Tibial nerve (tissue), 4 donors: ENCODE measurements around the gene LTF. TPM values are rescaled to one million over a fixed set of nuclear protein-coding genes. Genes with fewer than 3 reads are reported as not detected.

ENCODE experiments used
- DNase-seq, 2 donors: peaks; one replicate each; pipeline ENCODE4 v3.0.0-alpha.2; 2019; ENCODE audit warnings: low spot score in 2 of 2
- H3K27ac ChIP-seq, 4 donors: fragments of 200-600 bp; sonication (generic) in 3 of 4; one replicate each; pipeline ENCODE4 v1.5.1; 2017 to 2019; ENCODE audit warnings: mild to moderate bottlenecking in 1 of 4
- H3K27me3 ChIP-seq, 2 donors: fragments of 200-600 bp; sonication (generic) in 1 of 2; one replicate each; pipeline versions ENCODE4 v1.5.1 to v1.6.0; 2017 to 2019
- H3K36me3 ChIP-seq, 3 donors: fragments of 200-600 bp; sonication (generic); one replicate each; pipeline ENCODE4 v1.5.1; 2018 to 2019
- H3K4me1 ChIP-seq, 4 donors: fragments of 200-600 bp; sonication (generic) in 3 of 4; one replicate each; pipeline ENCODE4 v1.5.1; 2017 to 2019
- H3K4me3 ChIP-seq, 4 donors: fragments of 200-600 bp; sonication (generic) in 3 of 4; one replicate each; pipeline ENCODE4 v1.5.1; 2017 to 2019; ENCODE audit warnings: mild to moderate bottlenecking in 1 of 4, moderate library complexity in 1 of 4
- H3K9me3 ChIP-seq, 4 donors: fragments of 200-600 bp; sonication (generic) in 3 of 4; one replicate each; pipeline ENCODE4 v1.5.1; 2017 to 2019
- CTCF ChIP-seq, 5 experiments: fragments of 200-600 bp in 3 of 5; fragments of 450-650 bp in 2 of 5; sonication (generic) in 3 of 5; IDR thresholded peaks; one replicate each; pipeline ENCODE4 v1.5.1; 2016 to 2019; ENCODE audit warnings: antibody characterized with exemption in 5 of 5, mild to moderate bottlenecking in 3 of 5, moderate library complexity in 2 of 5
- EP300 ChIP-seq, 2 donors: sonication (generic); formaldehyde crosslinking; IDR thresholded peaks; one replicate each; pipeline ENCODE4 v1.6.1; 2017; ENCODE audit warnings: antibody characterized with exemption in 2 of 2, mild to moderate bottlenecking in 1 of 2
- POLR2A ChIP-seq, 2 donors: fragments of 450-650 bp; IDR thresholded peaks; one replicate each; pipeline ENCODE4 v1.6.1; 2017; ENCODE audit warnings: antibody characterized with exemption in 2 of 2, mild to moderate bottlenecking in 2 of 2, moderate library complexity in 2 of 2
- WGBS, 2 donors: methylation state at CpG; one replicate each; pipeline ENCODE4 v1.1.5; 2018; 5-methylcytosine and 5-hydroxymethylcytosine counted together
- total RNA-seq, 4 donors: library from RNA; depleted of rRNA; stranded (reverse); fragments of >200 nt; gene quantifications; one replicate each; pipeline ENCODE4 v1.1.0, GENCODE V29; 2016

LTF gene
- total RNA-seq, 4 donors from 2014 or later = 0.30 to 1.2 (median 0.42) TPM; not detected in 1

- H3K4me3 ChIP-seq = no peak overlapping the region
- H3K9me3 ChIP-seq = no peaks in the 10 kb centered on the region
- no peaks in the 10 kb centered on the region for H3K27me3 ChIP-seq
- no peak for DNase-seq
- H3K4me1 ChIP-seq = peaks cover 0 to 6% (median 5%) of the 10 kb centered on the region in 4 donors
- TF ChIP-seq CTCF (IDR thresholded peaks at IDR 0.05) (no peak), POLR2A (IDR thresholded peaks at IDR 0.05) (no peak), EP300 (IDR thresholded peaks at IDR 0.05) (no peak)
- 89 to 92% methylated on average over 6 of the region's 6 CpGs for WGBS, 2 donors
- no peak overlapping the region for H3K27ac ChIP-seq
- H3K36me3 ChIP-seq = no peaks in the 10 kb centered on the region
These were observed 28.3 kb upstream of the LTF start for GRCh38 chr3:46492890-46493547.

GRCh38 chr3:46491089-46492070, 26.7 kb upstream of the LTF start:
- no peak overlapping the region for H3K4me3 ChIP-seq
- TF ChIP-seq CTCF (IDR thresholded peaks at IDR 0.05) (no peak), EP300 (IDR thresholded peaks at IDR 0.05) (no peak), POLR2A (IDR thresholded peaks at IDR 0.05) (no peak)
- peaks cover 0 to 6% (median 5%) of the 10 kb centered on the region in 4 donors for H3K4me1 ChIP-seq
- H3K36me3 ChIP-seq = no peaks in the 10 kb centered on the region
- H3K27me3 ChIP-seq = peaks cover 0 to 4% of the 10 kb centered on the region in 2 donors
- H3K27ac ChIP-seq = no peak overlapping the region
- 71 to 75% methylated on average over 11 of the region's 11 CpGs for WGBS, 2 donors
- H3K9me3 ChIP-seq = no peaks in the 10 kb centered on the region
- no peak for DNase-seq

GRCh38 chr3:46490338-46491084, 25.8 kb upstream of the LTF start:
- Histone ChIP-seq H3K4me1 (peaks cover 0 to 6% (median 5%) of the 10 kb centered on the region in 4 donors), H3K27me3 (peaks cover 0 to 4% of the 10 kb centered on the region in 2 donors), H3K36me3 (no peaks in the 10 kb centered on the region), H3K9me3 (no peaks in the 10 kb centered on the region), H3K4me3 (no peak overlapping the region), H3K27ac (no peak overlapping the region)
- no peak for TF ChIP-seq CTCF (IDR thresholded peaks at IDR 0.05)
- no peak for TF ChIP-seq EP300 (IDR thresholded peaks at IDR 0.05)
- no peak for TF ChIP-seq POLR2A (IDR thresholded peaks at IDR 0.05)
- DNase-seq = no peak
- 74% methylated on average over 6 of the region's 6 CpGs for WGBS, 2 donors

- peaks cover 0 to 6% (median 5%) of the 10 kb centered on the region in 4 donors for H3K4me1 ChIP-seq
- TF ChIP-seq POLR2A (IDR thresholded peaks at IDR 0.05) = no peak
- TF ChIP-seq EP300 (IDR thresholded peaks at IDR 0.05) = no peak
- no peak for TF ChIP-seq CTCF (IDR thresholded peaks at IDR 0.05)
- H3K36me3 ChIP-seq = no peaks in the 10 kb centered on the region
- H3K9me3 ChIP-seq = no peaks in the 10 kb centered on the region
- DNase-seq = no peak
- no peak overlapping the region for H3K27ac ChIP-seq
- H3K27me3 ChIP-seq = peaks cover 0 to 4% of the 10 kb centered on the region in 2 donors
- no peak overlapping the region for H3K4me3 ChIP-seq
- 50 to 71% methylated on average over 1 of the region's 1 CpG for WGBS, 2 donors
These were observed 25.2 kb upstream of the LTF start for GRCh38 chr3:46489875-46490274.
